K562 (cell line): ENCODE data around the gene RRAD.

ENCODE experiments used
- CTCF ChIP-seq, 3 experiments: IDR thresholded peaks in 2 of 3; conservative IDR thresholded peaks in 1 of 3; 2 replicates each; pipeline ENCODE4 v1.5.1; 2011 to 2012; ENCODE audit warnings: low read length in 3 of 3, mild to moderate bottlenecking in 3 of 3, control low read depth in 2 of 3, improper control_type of control experiment in 1 of 3, inconsistent platforms in 1 of 3, low read depth in 1 of 3, mixed read lengths in 1 of 3, moderate library complexity in 1 of 3; ENCODE audit not compliant: insufficient read depth in 2 of 3
- SMARCC2 ChIP-seq: fragments of 450-650 bp; IDR thresholded peaks from 2 replicates; pipeline ENCODE4 v1.6.1; 2017; ENCODE audit warnings: antibody characterized with exemption, moderate library complexity, mild to moderate bottlenecking, low read depth
- ZNF551 ChIP-seq: fragments of 250-450 bp; sonication (Bioruptor Pico); IDR thresholded peaks from 2 replicates; pipeline ENCODE4 v1.5.0; 2021; ENCODE audit warnings: mild to moderate bottlenecking, moderate library complexity

- no peak for TF ChIP-seq ZNF551 (CRISPR knock-in tag)
- peak; percentile 84 to 89 (median 88) for TF ChIP-seq CTCF (IDR thresholded peaks at IDR 0.05 in 2 of 3, conservative IDR thresholded peaks at IDR 0.05 in 1 of 3; ENCODE audit: insufficient read depth in 2 of 3, low read depth in 1 of 3, low read length in 3 of 3)
- TF ChIP-seq SMARCC2, result no peak
Observed at GRCh38 chr16:66954097-66954659, 28.8 kb upstream of the RRAD start.
